PC-3 (cell line): Measurements from ENCODE around the gene STX3. TPM values are rescaled to one million over a fixed set of nuclear protein-coding genes. Genes with fewer than 3 reads are reported as not detected.

Experiments used
- ATAC-seq: fragments of 200-7000 bp; cut with Tn5 transposase; 2 replicates; pipeline ENCODE4 v1.9.1; 2020; ENCODE audit warnings: mild to moderate bottlenecking, moderate library complexity
- BruUV-seq: library from RNA; stranded (reverse); fragments of 400-500 nt; replicated peaks from 2 replicates; lab custom pipeline; 2021; lab: Mats Ljungman, UMichigan
- CTCF ChIA-PET: fragments of 300-600 bp; sonication (Branson Sonifier 250); formaldehyde crosslinking; loops from one replicate; lab custom pipeline; 2022; ENCODE audit warnings: antibody characterized with exemption; lab: Charles Lee
- POLR2A ChIA-PET: fragments of 300-600 bp; sonication (Branson Sonifier 250); formaldehyde crosslinking; loops from one replicate; lab custom pipeline; 2022; ENCODE audit warnings: antibody characterized with exemption; ENCODE audit not compliant: unreplicated experiment; lab: Charles Lee
- DNase-seq: peaks from one replicate; pipeline ENCODE4 v3.0.0-alpha.2; 2015
- H2AFZ ChIP-seq: fragments of 300-600 bp; sonication (generic); 2 replicates; pipeline ENCODE4 v1.6.0; 2016; ENCODE audit warnings: antibody characterized with exemption, low read length
- H3F3A ChIP-seq: fragments of 300-600 bp; sonication (generic); one replicate; pipeline ENCODE4 v1.6.0; 2017; ENCODE audit warnings: antibody characterized with exemption, low read length, control low read depth, mild to moderate bottlenecking; ENCODE audit not compliant: unreplicated experiment
- H3K27ac ChIP-seq: fragments of 300-600 bp; sonication (generic); 2 replicates; pipeline ENCODE4 v1.5.1; 2016; ENCODE audit warnings: mild to moderate bottlenecking, low read length
- H3K27me3 ChIP-seq: fragments of 300-600 bp; sonication (generic); 2 replicates; pipeline ENCODE4 v1.6.1; 2016; ENCODE audit warnings: low read length, mixed read lengths
- H3K36me3 ChIP-seq: fragments of 300-600 bp; sonication (generic); 2 replicates; pipeline ENCODE4 v1.6.1; 2016; ENCODE audit warnings: low read depth, mixed run types, low read length, mixed read lengths
- H3K4me1 ChIP-seq: fragments of 300-600 bp; sonication (generic); 2 replicates; pipeline ENCODE4 v1.5.1; 2016; ENCODE audit warnings: low read length; ENCODE audit not compliant: insufficient read depth
- H3K4me2 ChIP-seq: fragments of 300-600 bp; sonication (generic); 2 replicates; pipeline ENCODE4 v1.6.0; 2016; ENCODE audit warnings: low read length
- H3K4me3 ChIP-seq: fragments of 300-600 bp; sonication (generic); 2 replicates; pipeline ENCODE4 v1.5.1; 2016; ENCODE audit warnings: mild to moderate bottlenecking, low read length, mixed read lengths
- H3K79me2 ChIP-seq: fragments of 300-600 bp; sonication (generic); 2 replicates; pipeline ENCODE4 v1.6.1; 2017; ENCODE audit warnings: low read length, mixed read lengths
- H3K9ac ChIP-seq: fragments of 300-600 bp; sonication (generic); 2 replicates; pipeline ENCODE4 v1.6.0; 2016; ENCODE audit warnings: mild to moderate bottlenecking, low read length
- H3K9me2 ChIP-seq: fragments of 300-600 bp; sonication (generic); replicated peaks from 2 replicates; pipeline ENCODE4 v1.6.1; 2016; ENCODE audit warnings: mixed run types, low read length, mixed read lengths
- H3K9me3 ChIP-seq: fragments of 300-600 bp; sonication (generic); 2 replicates; pipeline ENCODE4 v1.6.1; 2016; ENCODE audit warnings: low read length, mixed read lengths
- H4K20me1 ChIP-seq: fragments of 300-600 bp; sonication (generic); 2 replicates; pipeline ENCODE4 v1.6.1; 2016; ENCODE audit warnings: low read length, mixed read lengths
- EZH2 ChIP-seq: fragments of 300-600 bp; sonication (generic); IDR thresholded peaks from one replicate; pipeline ENCODE4 v1.6.1; 2017; ENCODE audit warnings: antibody characterized with exemption, mild to moderate bottlenecking, low read length; ENCODE audit not compliant: unreplicated experiment
- EZH2phosphoT487 ChIP-seq: fragments of 300-600 bp; sonication (generic); IDR thresholded peaks from 2 replicates; pipeline ENCODE4 v1.6.1; 2018; ENCODE audit warnings: mild to moderate bottlenecking, antibody characterized with exemption, low read length, borderline replicate concordance
- intact Hi-C: fragments of 100-400 bp; cut with micrococcal nuclease; formaldehyde crosslinking; loops from 2 replicates; pipeline ENCODE4 v1.9.0; 2023
- total RNA-seq: library from RNA; depleted of rRNA; stranded (reverse); fragments of >200 nt; gene quantifications from 2 replicates; pipeline ENCODE4 v1.2.3, GENCODE V29; 2014
- TF ChIP-seq, protein P1 (sequence below): fragments of 300-600 bp; sonication (generic); conservative IDR thresholded peaks from 2 replicates; pipeline ENCODE4 v1.5.1; 2017; ENCODE audit warnings: antibody characterized with exemption, low read depth, mild to moderate bottlenecking, low read length

STX3 gene
- total RNA-seq, 1 experiment from 2014 or later: 49.8 TPM

DNA sequence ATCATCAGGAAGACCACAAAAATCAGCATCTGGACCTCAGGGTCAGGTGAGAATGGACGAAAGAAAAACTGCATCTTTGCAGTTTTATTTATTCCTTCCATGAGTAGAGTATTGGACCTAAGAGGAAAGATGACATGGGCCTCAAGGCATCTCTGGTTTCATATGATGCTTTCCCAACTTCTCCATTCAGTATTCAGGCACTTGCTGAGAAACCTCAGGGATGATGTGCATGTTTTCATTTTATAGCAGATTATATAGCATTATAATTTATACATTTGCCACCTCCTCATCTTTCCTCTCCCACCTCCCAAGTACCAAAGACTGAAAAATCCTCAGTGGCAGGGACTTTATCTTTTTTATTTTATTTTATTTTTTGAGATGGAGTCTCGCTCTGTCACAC lies 41.4 kb upstream of the STX3 start, which contains the start of gene OR10V1:
Gene OR10V1 (minus strand): TSS at position 101 of the 400 bp plus-strand sequence. CDS start 0 bp downstream, at position 101.
- intact Hi-C loops: no loop called here
- H4K20me1 ChIP-seq: no peaks in the 10 kb centered on the region
- no peak within 1 kb of the TSS for H3K9ac ChIP-seq
- no peak within 1 kb of the TSS for H3K4me3 ChIP-seq
- H3K27ac ChIP-seq: no peak within 1 kb of the TSS
- no peak for DNase-seq
- no peak within 1 kb of the TSS for H3K4me2 ChIP-seq
- ChIA-PET CTCF (no interaction called here), POLR2A (no interaction called here)
- TF ChIP-seq EZH2 (no peak), EZH2phosphoT487 (no peak)
- TF ChIP-seq, protein P1, sequence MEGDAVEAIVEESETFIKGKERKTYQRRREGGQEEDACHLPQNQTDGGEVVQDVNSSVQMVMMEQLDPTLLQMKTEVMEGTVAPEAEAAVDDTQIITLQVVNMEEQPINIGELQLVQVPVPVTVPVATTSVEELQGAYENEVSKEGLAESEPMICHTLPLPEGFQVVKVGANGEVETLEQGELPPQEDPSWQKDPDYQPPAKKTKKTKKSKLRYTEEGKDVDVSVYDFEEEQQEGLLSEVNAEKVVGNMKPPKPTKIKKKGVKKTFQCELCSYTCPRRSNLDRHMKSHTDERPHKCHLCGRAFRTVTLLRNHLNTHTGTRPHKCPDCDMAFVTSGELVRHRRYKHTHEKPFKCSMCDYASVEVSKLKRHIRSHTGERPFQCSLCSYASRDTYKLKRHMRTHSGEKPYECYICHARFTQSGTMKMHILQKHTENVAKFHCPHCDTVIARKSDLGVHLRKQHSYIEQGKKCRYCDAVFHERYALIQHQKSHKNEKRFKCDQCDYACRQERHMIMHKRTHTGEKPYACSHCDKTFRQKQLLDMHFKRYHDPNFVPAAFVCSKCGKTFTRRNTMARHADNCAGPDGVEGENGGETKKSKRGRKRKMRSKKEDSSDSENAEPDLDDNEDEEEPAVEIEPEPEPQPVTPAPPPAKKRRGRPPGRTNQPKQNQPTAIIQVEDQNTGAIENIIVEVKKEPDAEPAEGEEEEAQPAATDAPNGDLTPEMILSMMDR: no peak
- H3K27me3 ChIP-seq: peaks cover 51% of the 10 kb centered on the region
- BruUV-seq: no TSS peak
- H3K4me1 ChIP-seq: no peaks in the 10 kb centered on the region
- H3K9me2 ChIP-seq: no peaks in the 10 kb centered on the region
- H3K36me3 ChIP-seq: no peaks in the 10 kb centered on the region
- no peak within 1 kb of the TSS for H2AFZ ChIP-seq
- H3F3A ChIP-seq: no peaks in the 10 kb centered on the region
- H3K9me3 ChIP-seq: no peaks in the 10 kb centered on the region
- no peak for ATAC-seq
- H3K79me2 ChIP-seq: no peaks in the 10 kb centered on the region

DNA sequence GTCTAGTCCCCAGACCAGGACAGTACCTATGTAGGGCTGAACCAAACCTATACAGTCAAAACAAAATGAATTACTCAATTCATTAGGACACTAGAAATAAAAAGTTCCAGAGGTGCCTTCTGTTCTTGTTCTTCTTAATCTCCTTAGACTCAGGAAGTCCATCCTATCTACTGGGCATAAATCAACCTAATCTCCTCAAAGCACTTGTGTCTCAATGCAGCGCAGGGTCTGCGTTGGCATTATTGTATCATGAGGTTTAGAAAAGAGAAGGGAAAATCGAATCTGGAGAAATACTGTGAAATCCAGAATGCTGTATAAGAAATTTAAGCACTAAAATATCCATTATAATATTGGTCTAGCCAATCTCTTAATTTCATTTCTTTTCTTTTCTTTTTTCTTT lies 39.1 kb upstream of the STX3 start:
- no peak overlapping the region for H2AFZ ChIP-seq
- H4K20me1 ChIP-seq: no peaks in the 10 kb centered on the region
- no peak overlapping the region for H3K27ac ChIP-seq
- no peak overlapping the region for H3K4me2 ChIP-seq
- no peak for TF ChIP-seq EZH2
- TF ChIP-seq, protein P1: no peak
- no peak for TF ChIP-seq EZH2phosphoT487
- no peak overlapping the region for H3K4me3 ChIP-seq
- H3K9ac ChIP-seq: no peak overlapping the region
- H3K36me3 ChIP-seq: no peaks in the 10 kb centered on the region
- ATAC-seq (no peak), DNase-seq (no peak)
- BruUV-seq: no TSS peak
- CTCF ChIA-PET: no interaction called here
- H3K79me2 ChIP-seq: no peaks in the 10 kb centered on the region
- no peaks in the 10 kb centered on the region for H3K9me2 ChIP-seq
- H3K27me3 ChIP-seq: peaks cover 72% of the 10 kb centered on the region
- intact Hi-C loops: no loop called here
- POLR2A ChIA-PET: no interaction called here
- no peaks in the 10 kb centered on the region for H3F3A ChIP-seq
- no peaks in the 10 kb centered on the region for H3K4me1 ChIP-seq
- no peaks in the 10 kb centered on the region for H3K9me3 ChIP-seq

DNA sequence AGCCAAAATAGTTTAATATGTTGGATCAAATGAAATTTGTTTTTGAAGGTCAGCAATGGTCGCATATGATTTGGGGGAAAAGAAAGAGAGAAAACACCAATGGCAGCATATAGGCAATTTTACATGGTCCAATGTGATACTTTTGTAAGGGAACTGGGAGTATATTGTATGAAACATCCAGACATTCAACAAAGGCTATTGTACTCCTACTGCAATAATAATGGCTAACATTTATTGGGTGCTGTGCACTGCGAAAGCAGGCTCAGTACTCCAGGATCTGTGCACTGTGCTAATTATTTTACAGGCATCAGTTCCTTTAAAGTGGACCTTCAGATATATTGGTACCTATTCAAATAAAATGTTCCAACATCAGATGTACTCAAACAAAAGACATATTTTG lies 35.6 kb upstream of the STX3 start:
- no peaks in the 10 kb centered on the region for H3K79me2 ChIP-seq
- TF ChIP-seq EZH2phosphoT487 (no peak), EZH2 (no peak)
- TF ChIP-seq, protein P1: no peak
- H2AFZ ChIP-seq: no peak overlapping the region
- no peak overlapping the region for H3K9ac ChIP-seq
- H4K20me1 ChIP-seq: no peaks in the 10 kb centered on the region
- H3K9me2 ChIP-seq: no peaks in the 10 kb centered on the region
- ATAC-seq (no peak), DNase-seq (no peak)
- H3K4me2 ChIP-seq: no peak overlapping the region
- ChIA-PET POLR2A (no interaction called here), CTCF (no interaction called here)
- no peaks in the 10 kb centered on the region for H3K4me1 ChIP-seq
- BruUV-seq: no TSS peak
- no peaks in the 10 kb centered on the region for H3K36me3 ChIP-seq
- H3K27me3 ChIP-seq: peaks cover 85% of the 10 kb centered on the region
- intact Hi-C loops: no loop called here
- no peaks in the 10 kb centered on the region for H3F3A ChIP-seq
- H3K4me3 ChIP-seq: no peak overlapping the region
- H3K27ac ChIP-seq: no peak overlapping the region
- H3K9me3 ChIP-seq: no peaks in the 10 kb centered on the region
